Adipose tissue (tissue), 3 donors: ENCODE data around the gene CEP120. TPM values are rescaled to one million over a fixed set of nuclear protein-coding genes. Genes with fewer than 3 reads are reported as not detected.
"Not testable (repeated sequence)": the region's sequence is repeated elsewhere in the genome, so short reads cannot be mapped to it uniquely, and the experiment has no call there.

Source experiments
- H3K27ac ChIP-seq: one replicate; pipeline ENCODE4 v1.5.1; 2013; ENCODE audit warnings: low read depth, low read length
- WGBS, 3 donors: extraction: QIAGEN DNeasy Blood & Tissue Kit; methylation state at CpG; one replicate each; pipeline ENCODE4 v1.1.7; 2013; 5-methylcytosine and 5-hydroxymethylcytosine counted together
- polyA plus RNA-seq, 3 donors: library from polyadenylated mRNA; stranded (reverse); fragments of 200-250 nt; gene quantifications; one replicate each; pipeline ENCODE4 v1.2.3, GENCODE V29; 2013
- donor health status: healthy with polysubstance abuse.
- donor health status: Bipolar disorder and iron deficiency.
- donor health status: healthy.

CEP120 gene
- polyA plus RNA-seq, 3 donors: 3.9 to 10.0 (median 4.5) TPM

DNA sequence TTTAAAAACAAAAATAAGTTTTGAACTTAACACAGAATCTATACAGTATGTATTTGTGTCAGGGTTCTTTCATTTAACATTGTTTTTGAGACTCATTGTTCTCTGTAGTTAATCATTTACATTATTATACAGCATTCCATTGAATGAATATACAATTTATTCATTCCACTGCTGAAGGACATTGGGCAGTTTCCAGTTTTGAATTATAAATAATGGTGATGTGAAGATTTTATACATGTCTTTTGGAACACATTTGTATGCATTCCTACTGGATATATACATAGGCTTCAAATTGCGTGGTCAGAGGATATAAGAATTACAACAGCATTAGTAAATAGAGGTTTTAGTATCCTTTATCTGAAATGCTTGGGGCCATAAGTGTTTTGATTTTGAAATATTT is 72.0 kb downstream of the CEP120 start:
- H3K27ac ChIP-seq: no peak overlapping the region
- 89 to 100% (median 97%) methylated on average over 1 of the region's 1 CpG for WGBS, 3 donors

DNA sequence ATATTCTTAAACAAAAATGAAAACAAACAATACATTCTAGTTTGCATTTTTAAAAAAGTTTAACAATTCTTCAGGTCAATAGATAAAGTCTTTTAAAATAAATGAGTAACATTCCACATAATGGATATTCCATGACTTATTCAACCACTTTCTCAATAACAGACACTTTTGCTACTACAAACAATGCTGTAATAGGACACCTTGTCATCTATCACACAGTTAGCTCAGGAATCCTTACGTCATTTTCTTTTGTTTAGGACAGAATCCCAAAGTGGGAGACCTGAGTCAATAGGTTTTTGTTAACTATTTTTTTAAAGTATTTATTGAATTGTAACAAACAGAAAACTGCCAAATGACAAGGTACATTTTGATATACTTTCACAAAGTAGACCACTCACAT is 72.5 kb downstream of the CEP120 start:
- H3K27ac ChIP-seq: no peak overlapping the region
- WGBS, 3 donors: 90 to 97% (median 95%) methylated on average over 1 of the region's 1 CpG

DNA sequence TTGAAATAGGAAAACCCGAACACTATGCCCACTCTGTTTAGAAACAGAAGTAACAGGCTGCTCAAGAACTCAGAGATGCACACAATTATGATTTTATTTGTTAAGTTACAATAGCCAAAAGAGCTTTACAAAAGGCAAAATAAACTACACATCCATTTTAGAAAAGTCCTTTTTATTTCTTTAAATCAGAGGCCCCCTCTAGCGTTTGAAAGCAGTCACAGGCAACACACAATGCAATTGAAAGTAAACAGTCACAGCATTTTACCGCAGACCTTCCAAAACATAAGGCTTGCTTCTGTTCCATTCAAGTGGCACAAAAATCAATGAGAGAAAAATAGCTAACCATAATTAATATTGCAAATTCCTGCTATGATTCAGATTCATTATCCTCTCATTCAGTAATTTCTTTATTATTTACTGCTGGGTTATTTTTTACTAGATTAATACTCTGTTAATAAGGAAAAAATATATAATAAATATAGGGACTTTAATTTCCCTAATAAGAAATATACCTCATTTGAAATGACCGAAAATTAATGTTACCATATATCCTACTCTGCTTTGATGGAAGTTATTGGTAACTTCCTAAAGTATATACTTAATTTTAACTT is 78.3 kb downstream of the CEP120 start:
- H3K27ac ChIP-seq: no peak overlapping the region
- 43 to 58% (median 54%) methylated on average over 4 of the region's 4 CpGs for WGBS, 3 donors

DNA sequence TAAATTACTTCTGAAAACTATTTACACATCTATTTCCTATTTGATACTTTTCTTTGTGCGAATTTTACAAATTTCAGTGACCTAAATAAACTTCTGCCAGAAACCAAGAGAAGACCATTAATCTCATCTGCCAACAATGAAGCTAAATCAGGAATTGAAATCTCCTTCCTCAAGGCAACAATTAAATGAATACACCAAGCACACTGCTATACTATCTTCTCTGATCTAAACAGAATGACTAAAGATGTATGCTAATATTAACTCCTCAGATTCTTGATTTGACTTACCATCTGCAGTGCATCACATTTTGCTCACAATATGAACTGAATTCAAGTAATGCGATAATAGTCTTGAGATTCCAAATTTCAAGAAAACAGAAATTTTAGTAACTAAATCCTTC is 82.3 kb downstream of the CEP120 start:
- WGBS, 3 donors: 58 to 73% (median 68%) methylated on average over 2 of the region's 2 CpGs
- no peak overlapping the region for H3K27ac ChIP-seq

DNA sequence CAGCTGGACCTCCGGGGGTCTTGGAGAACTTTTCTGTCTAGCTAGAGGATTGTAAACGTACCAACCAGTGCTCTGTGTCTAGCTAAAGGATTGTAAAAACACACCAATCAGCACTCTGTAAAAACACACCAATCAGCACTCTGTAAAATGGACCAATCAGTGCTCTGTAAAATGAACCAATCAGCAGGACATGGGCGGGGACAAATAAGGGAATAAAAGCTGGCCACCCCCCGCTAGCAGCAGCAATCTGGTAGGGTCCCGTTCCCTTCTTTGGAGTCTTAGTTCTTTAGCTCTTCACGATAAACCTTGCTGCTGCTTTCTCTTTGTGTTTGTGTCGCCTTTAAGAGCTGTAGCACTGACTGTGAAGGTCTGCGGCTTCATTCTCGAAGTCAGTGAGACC is 114.8 kb downstream of the CEP120 start:
- 72 to 84% (median 78%) methylated on average over 9 of the region's 9 CpGs for WGBS, 3 donors
- not testable (repeated sequence) for H3K27ac ChIP-seq

DNA sequence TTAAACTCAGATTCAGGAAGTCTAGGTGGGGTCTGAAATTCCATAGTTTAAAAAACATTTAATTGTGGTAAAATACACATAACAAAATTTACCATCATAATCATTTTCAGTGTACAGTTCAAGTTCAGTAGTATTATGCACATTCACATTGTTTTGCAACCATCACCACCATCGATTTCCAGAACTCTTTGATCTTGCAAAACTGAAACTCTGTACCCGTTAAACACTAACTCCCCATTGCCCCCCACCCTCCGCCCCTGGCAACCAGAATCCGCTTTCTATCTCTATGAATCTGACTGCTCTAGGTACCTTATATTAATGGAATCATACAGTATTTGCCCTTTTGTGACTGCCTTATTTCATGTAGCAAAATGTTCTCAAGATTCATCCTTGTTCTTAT is 117.5 kb downstream of the CEP120 start:
- H3K27ac ChIP-seq: no peak overlapping the region
- 63 to 90% (median 86%) methylated on average over 4 of the region's 4 CpGs for WGBS, 3 donors

DNA sequence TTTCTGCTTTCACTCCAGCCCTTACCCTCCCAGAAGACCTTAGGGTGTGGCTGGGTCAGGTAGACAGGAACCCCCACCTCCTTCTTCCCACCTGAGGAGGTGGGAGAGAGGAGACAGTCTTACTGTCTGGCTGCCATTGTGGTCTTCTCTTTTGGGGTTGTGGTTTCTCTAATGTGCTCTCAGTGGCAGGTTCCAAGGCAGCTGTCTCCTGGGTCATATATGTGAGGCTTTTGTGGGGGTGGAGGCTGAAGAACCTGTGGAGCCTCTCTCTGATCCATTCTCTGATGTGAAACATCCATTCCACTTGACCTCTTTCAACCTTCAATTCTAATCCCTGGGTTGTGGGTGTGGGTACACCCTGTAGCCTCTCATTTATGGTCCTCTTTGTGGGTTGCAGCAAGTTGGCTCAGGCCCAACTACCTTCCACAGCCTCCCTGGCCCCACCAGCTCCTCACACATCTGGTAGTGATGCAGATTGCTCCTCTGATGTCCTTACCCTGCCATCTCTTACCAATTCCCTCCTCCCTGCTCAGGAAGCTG is 118.4 kb downstream of the CEP120 start:
- H3K27ac ChIP-seq: no peak overlapping the region

DNA sequence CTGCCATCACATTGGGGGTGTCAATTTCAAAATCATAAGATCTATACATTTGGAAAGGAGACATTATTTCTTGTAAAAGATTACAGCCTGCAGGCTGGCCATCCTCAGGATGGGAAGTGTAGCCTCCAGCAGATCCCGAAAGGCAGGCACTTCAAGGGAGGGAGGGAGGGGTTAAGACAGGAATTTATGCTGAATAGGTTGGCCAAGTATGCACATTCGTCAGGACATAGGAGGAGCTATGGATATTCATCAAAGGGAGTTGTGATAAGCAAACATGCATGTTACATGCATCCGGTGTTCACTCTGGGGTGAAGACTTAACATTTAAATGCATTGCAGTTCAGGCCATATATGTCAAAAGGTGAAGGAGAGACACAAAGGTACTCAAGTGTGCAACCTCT is 119.4 kb downstream of the CEP120 start:
- H3K27ac ChIP-seq: no peak overlapping the region
- 65 to 75% (median 71%) methylated on average over 3 of the region's 3 CpGs for WGBS, 3 donors

DNA sequence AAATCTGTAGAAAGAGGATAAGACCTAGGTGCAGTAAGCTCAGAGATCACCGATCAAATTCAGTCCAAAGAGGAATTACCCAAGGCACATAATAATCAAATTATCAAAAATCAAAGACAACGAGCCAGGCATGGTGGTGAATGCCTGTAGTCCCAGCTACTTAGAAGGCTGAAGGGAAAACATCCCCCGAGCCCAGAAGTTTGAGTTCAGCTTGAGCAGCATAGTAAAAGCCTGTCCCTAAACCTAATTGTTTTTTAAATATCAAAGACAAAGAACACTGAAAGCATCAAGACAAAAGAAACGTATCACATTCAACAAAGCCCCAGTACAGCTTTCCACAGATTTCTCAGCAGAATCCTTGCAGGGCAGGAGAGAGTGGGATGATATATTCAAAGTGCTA is 122.9 kb downstream of the CEP120 start:
- WGBS, 3 donors: 77 to 88% (median 87%) methylated on average over 4 of the region's 4 CpGs

DNA sequence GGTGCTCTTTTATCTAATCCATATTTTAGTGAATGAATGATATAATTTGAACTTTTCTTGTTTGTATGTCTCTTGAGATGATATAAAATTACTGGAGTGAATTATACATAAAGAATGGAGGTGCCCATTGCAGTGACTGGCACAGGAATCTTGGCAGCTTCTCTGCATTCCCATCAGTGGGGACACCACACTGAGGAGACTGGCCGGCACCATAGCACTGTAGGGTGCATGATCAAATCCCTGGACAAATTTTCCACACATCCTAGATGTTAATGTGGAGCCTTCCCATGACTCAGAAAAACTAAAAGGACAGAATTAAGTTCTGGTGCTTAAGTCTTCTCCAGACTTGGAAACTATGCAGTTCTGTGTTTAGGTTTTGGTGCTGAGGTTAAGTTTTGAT is 124.1 kb downstream of the CEP120 start:
- WGBS, 3 donors: 89 to 95% (median 89%) methylated on average over 1 of the region's 1 CpG
- no peak overlapping the region for H3K27ac ChIP-seq

More for the DNA sequence above, 122.9 kb downstream of the CEP120 start:
- H3K27ac ChIP-seq: no peak overlapping the region

DNA sequence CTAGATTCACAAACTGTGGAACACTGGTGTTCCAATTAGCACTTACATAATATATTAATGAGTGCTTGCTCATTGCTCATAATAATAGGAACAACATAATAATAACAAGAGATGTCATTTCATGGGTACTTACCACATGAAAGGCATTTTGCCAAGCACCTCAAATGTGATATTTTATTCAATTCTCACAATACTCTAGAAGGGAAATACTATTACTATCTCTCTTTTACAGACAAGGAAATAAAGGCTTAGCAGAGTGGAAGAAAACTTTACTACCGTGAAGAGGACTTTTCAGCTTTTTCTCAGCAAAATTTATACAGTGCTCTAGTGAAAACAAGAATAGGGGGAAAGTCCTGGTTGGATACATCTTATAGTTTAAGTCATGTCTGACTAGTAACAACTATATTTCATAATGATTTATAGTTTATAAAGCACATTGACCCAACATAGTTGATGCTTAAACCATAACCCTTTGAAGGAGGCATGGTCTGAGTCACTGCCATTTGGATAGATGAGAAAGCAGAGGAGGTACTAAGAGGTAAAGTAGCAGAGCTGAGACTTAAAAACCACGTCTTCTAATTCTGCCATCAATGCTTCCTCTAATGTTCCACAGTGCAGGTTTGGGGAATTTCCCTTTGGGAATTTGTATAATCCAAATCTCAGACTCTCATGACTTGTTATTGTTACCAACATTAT is 124.7 kb downstream of the CEP120 start:
- H3K27ac ChIP-seq: no peak overlapping the region
- WGBS, 3 donors: 70 to 87% (median 78%) methylated on average over 2 of the region's 2 CpGs

DNA sequence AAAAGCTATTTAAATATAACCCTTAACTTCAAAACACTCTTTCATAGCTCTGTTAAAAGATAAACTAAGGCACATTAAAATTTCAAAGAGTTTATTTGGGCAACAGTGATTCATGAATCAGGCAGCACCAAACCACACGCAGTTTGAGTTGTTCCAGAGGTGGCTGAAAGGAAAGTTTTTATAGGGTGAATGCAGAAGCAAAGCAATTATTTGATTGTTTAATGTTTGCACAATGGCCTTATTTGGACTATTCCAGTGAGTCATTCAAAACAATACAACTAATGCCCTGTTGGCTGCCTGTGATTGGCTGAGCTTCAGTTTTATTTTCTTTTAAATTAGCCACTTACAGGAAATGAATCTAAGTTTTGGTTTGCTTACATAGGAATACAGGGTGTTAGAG is 125.3 kb downstream of the CEP120 start:
- WGBS, 3 donors: 84 to 92% (median 89%) methylated on average over 1 of the region's 1 CpG
- no peak overlapping the region for H3K27ac ChIP-seq

DNA sequence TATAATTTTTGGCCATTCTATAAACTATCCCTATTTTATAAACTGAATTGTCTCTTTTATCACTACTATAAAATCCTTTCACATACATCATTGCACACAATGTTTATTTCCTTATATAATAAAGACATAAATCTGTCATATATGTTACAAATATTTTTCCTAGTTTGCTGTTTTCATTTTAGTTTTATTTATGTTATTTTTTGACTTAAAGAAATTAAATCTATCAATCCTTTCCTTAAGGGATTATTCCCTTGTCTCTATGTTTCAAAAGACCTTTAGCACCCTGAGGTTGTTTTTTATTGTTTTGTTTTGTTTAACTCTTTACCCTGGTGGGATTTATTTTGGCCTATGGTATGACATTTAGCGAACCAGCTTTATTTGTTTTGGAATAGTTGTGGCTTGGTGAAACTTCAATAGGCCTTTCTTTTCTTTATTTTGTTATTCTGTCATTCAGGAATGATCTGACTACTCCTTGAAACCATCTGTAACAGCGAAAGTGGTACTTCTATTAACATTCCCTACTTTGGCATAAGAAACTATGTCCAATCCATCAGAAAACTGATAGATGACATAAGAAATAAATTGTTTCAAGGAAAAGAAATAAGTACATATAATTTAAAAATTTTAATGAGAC is 125.9 kb downstream of the CEP120 start:
- H3K27ac ChIP-seq: no peak overlapping the region
- WGBS, 3 donors: 77 to 90% (median 87%) methylated on average over 2 of the region's 2 CpGs

Other genes with a start within 250 kb of the CEP120 start
- gene CSNK1G3, start 88.8 kb upstream of the CEP120 start, polyA plus RNA-seq: 10 to 100 TPM in 1 of 3 donors, 1 to 10 TPM in 2; 5.4 to 12.7 (median 9.3) TPM